ENCODE results near the gene CACTIN.
A peak's percentile ranks its signal among the peaks of the same experiment; 100 is the strongest.

Gene CACTIN

GRCh38 chr19:3626473-3627350, at the start of gene CACTIN:
CACTIN (minus strand) TSS chr19:3626790; CDS start chr19:3626762, 28 bp downstream.
- peak within 1 kb of the TSS; percentile 79 for H3K9ac ChIP-seq (ENCODE audit: low read length)
- H2AFZ ChIP-seq (ENCODE audit: low read length): peak within 1 kb of the TSS; percentile 73
- no peaks in the 10 kb centered on the region for H4K20me1 ChIP-seq (ENCODE audit: insufficient read depth, low read length)
- no peaks in the 10 kb centered on the region for H3K9me2 ChIP-seq (replicated peaks; ENCODE audit: insufficient read depth, low read length)
- DNase-seq: peak; percentile 100
- no peaks in the 10 kb centered on the region for H3K27me3 ChIP-seq (replicated peaks; ENCODE audit: insufficient read depth, low read length)
- H3K9me3 ChIP-seq (replicated peaks; ENCODE audit: insufficient read depth, low read length): no peaks in the 10 kb centered on the region
- H3K27ac ChIP-seq (ENCODE audit: low read length): peak within 1 kb of the TSS; percentile 81
- no peak for TF ChIP-seq CTCF (IDR thresholded peaks at IDR 0.05; ENCODE audit: low read length)
- TF ChIP-seq EZH2phosphoT487 (IDR thresholded peaks at IDR 0.05; ENCODE audit: low read length): no peak
- TF ChIP-seq EZH2 (optimal IDR thresholded peaks at IDR 0.05; ENCODE audit: low read depth, low read length): no peak
- peaks cover 39% of the 10 kb centered on the region for H3K79me2 ChIP-seq (ENCODE audit: low read length)
- peak within 1 kb of the TSS; percentile 95 for H3K4me2 ChIP-seq (ENCODE audit: low read depth, low read length)
- H3F3A ChIP-seq (ENCODE audit: insufficient read depth, low read length): no peaks in the 10 kb centered on the region
- H3K4me1 ChIP-seq (ENCODE audit: low read length): peaks cover 20% of the 10 kb centered on the region; the same call in 1 of the 2 replicates
- H3K36me3 ChIP-seq (replicated peaks; ENCODE audit: insufficient read depth, low read length): no peaks in the 10 kb centered on the region
- peak within 1 kb of the TSS; percentile 87 for H3K4me3 ChIP-seq (ENCODE audit: low read length)

GRCh38 chr19:3674784-3675543, 48.4 kb upstream of the CACTIN start:
- no peak overlapping the region for H2AFZ ChIP-seq (ENCODE audit: low read length)
- H3K36me3 ChIP-seq (replicated peaks; ENCODE audit: insufficient read depth, low read length): no peaks in the 10 kb centered on the region
- peaks cover 29% of the 10 kb centered on the region for H3K79me2 ChIP-seq (ENCODE audit: low read length)
- H3K27me3 ChIP-seq (replicated peaks; ENCODE audit: insufficient read depth, low read length): no peaks in the 10 kb centered on the region
- no peak overlapping the region for H3K9ac ChIP-seq (ENCODE audit: low read length)
- no peak overlapping the region for H3K4me3 ChIP-seq (ENCODE audit: low read length)
- no peak for DNase-seq
- H4K20me1 ChIP-seq (ENCODE audit: insufficient read depth, low read length): no peaks in the 10 kb centered on the region
- no peaks in the 10 kb centered on the region for H3K9me2 ChIP-seq (replicated peaks; ENCODE audit: insufficient read depth, low read length)
- H3K4me2 ChIP-seq (ENCODE audit: low read depth, low read length): no peak overlapping the region
- no peaks in the 10 kb centered on the region for H3F3A ChIP-seq (ENCODE audit: insufficient read depth, low read length)
- no peaks in the 10 kb centered on the region for H3K9me3 ChIP-seq (replicated peaks; ENCODE audit: insufficient read depth, low read length)
- H3K27ac ChIP-seq (ENCODE audit: low read length): no peak overlapping the region
- no peak for TF ChIP-seq EZH2phosphoT487 (IDR thresholded peaks at IDR 0.05; ENCODE audit: low read length)
- TF ChIP-seq EZH2 (optimal IDR thresholded peaks at IDR 0.05; ENCODE audit: low read depth, low read length): no peak
- no peak for TF ChIP-seq CTCF (IDR thresholded peaks at IDR 0.05; ENCODE audit: low read length)
- no peaks in the 10 kb centered on the region for H3K4me1 ChIP-seq (ENCODE audit: low read length)

GRCh38 chr19:3673506-3674439, 47.2 kb upstream of the CACTIN start:
- Histone ChIP-seq H3K4me1 (ENCODE audit: low read length) (no peaks in the 10 kb centered on the region), H3K27ac (ENCODE audit: low read length) (no peak overlapping the region), H3K36me3 (replicated peaks; ENCODE audit: insufficient read depth, low read length) (no peaks in the 10 kb centered on the region), H4K20me1 (ENCODE audit: insufficient read depth, low read length) (no peaks in the 10 kb centered on the region), H3K9me3 (replicated peaks; ENCODE audit: insufficient read depth, low read length) (no peaks in the 10 kb centered on the region), H3K4me2 (ENCODE audit: low read depth, low read length) (no peak overlapping the region), H3K9ac (ENCODE audit: low read length) (no peak overlapping the region), H3F3A (ENCODE audit: insufficient read depth, low read length) (no peaks in the 10 kb centered on the region), H2AFZ (ENCODE audit: low read length) (no peak overlapping the region), H3K79me2 (ENCODE audit: low read length) (peaks cover 29% of the 10 kb centered on the region), H3K4me3 (ENCODE audit: low read length) (no peak overlapping the region), H3K9me2 (replicated peaks; ENCODE audit: insufficient read depth, low read length) (no peaks in the 10 kb centered on the region), H3K27me3 (replicated peaks; ENCODE audit: insufficient read depth, low read length) (no peaks in the 10 kb centered on the region)
- TF ChIP-seq EZH2phosphoT487 (IDR thresholded peaks at IDR 0.05; ENCODE audit: low read length) (no peak), CTCF (IDR thresholded peaks at IDR 0.05; ENCODE audit: low read length) (no peak), EZH2 (optimal IDR thresholded peaks at IDR 0.05; ENCODE audit: low read depth, low read length) (no peak)
- no peak for DNase-seq
